Adrenal gland (tissue), 12 donors: ENCODE data around the gene RAVER1. TPM values are rescaled to one million over a fixed set of nuclear protein-coding genes. Genes with fewer than 3 reads are reported as not detected.

ENCODE experiments used
- DNase-seq, 7 donors: peaks; one replicate each; pipeline ENCODE4 v3.0.0-alpha.2; 2019 to 2020
- H3K27ac ChIP-seq, 5 donors: fragments of 200-600 bp; sonication (generic) in 4 of 5; 1 replicate in 3 of 5; 2 replicates in 2 of 5; pipeline versions ENCODE4 v1.5.1 to v1.8.0; 2016 to 2020; ENCODE audit warnings: mild to moderate bottlenecking in 1 of 5
- H3K27me3 ChIP-seq: fragments of 200-600 bp; 2 replicates; pipeline ENCODE4 v1.8.0; 2021
- H3K36me3 ChIP-seq, 2 donors: fragments of 200-600 bp; replicated peaks in 1 of 2; 1 replicate in 1 of 2; 2 replicates in 1 of 2; pipeline versions ENCODE4 v1.5.1 to v1.8.0; 2018 to 2022
- H3K4me1 ChIP-seq, 2 donors: fragments of 200-600 bp; replicated peaks in 1 of 2; 1 replicate in 1 of 2; 2 replicates in 1 of 2; pipeline versions ENCODE4 v1.5.1 to v1.8.0; 2018 to 2021
- H3K4me3 ChIP-seq, 4 donors: fragments of 200-600 bp; sonication (generic) in 3 of 4; one replicate each; pipeline ENCODE4 v1.5.1; 2016 to 2018
- H3K9me3 ChIP-seq, 3 donors: fragments of 200-600 bp; sonication (generic) in 1 of 3; replicated peaks in 1 of 3; 1 replicate in 2 of 3; 2 replicates in 1 of 3; pipeline versions ENCODE4 v1.5.1 to v1.8.0; 2016 to 2021
- CTCF ChIP-seq, 6 experiments: fragments of 450-650 bp in 4 of 6; fragments of 200-600 bp in 2 of 6; sonication (generic) in 1 of 6; IDR thresholded peaks; 1 replicate in 5 of 6; 2 replicates in 1 of 6; pipeline versions ENCODE4 v1.5.1 to v1.8.0; 2016 to 2021; ENCODE audit warnings: antibody characterized with exemption in 6 of 6, mild to moderate bottlenecking in 2 of 6, moderate library complexity in 1 of 6
- POLR2A ChIP-seq, 2 donors: fragments of 450-650 bp; IDR thresholded peaks; one replicate each; pipeline ENCODE4 v1.6.1; 2017; ENCODE audit warnings: antibody characterized with exemption in 2 of 2, mild to moderate bottlenecking in 2 of 2, moderate library complexity in 1 of 2
- WGBS, 4 donors: extraction: QIAGEN DNeasy Blood & Tissue Kit in 2 of 4; methylation state at CpG; one replicate each; pipeline versions ENCODE4 v1.1.5 to v1.1.7; 2013 to 2017; 5-methylcytosine and 5-hydroxymethylcytosine counted together
- intact Hi-C, 2 donors: fragments of 100-400 bp; cut with DNase I; formaldehyde crosslinking; loops; one replicate each; pipeline versions ENCODE4 v1.14.1 to v1.15.0; 2022 to 2023
- polyA plus RNA-seq, 3 donors: library from polyadenylated mRNA; stranded (reverse); fragments of 200-250 nt in 2 of 3; fragments of 350-450 nt in 1 of 3; fragmentation: Illumina TruSeq in 1 of 3; extraction: RNeasy Lipid Tissue Mini Kit (QIAGEN cat#74804) in 1 of 3; gene quantifications; one replicate each; pipeline ENCODE4 v1.2.3, GENCODE V29; 2013 to 2014
- total RNA-seq, 9 donors: library from RNA; depleted of rRNA in 4 of 9; stranded (reverse); fragments of >200 nt in 4 of 9; fragments of 120-200 nt in 1 of 9; fragmentation: NEBNext Ultra II Directional in 1 of 9; extraction: Animal tissue kit (Norgen Biotek cat#: 25700) in 1 of 9; gene quantifications; one replicate each; pipeline versions ENCODE4 v1.1.0 to v1.2.4, GENCODE V29; 2013 to 2023
- donor health status: healthy with polysubstance abuse.
- donor health status: Bipolar disorder and iron deficiency.
- donor health status: DM: yes; HTN: yes; CAD: no.
- donor health status: DM: no; HTN: no; CAD: no.
- donor health status: DM: no; HTN: no; CAD: no.
- donor health status: DM: yes; HTN: yes; CAD: no.

RAVER1 gene
- total and polyA plus RNA-seq, 12 donors, result 4.1 to 42.7 (median 27.0) TPM

DNA sequence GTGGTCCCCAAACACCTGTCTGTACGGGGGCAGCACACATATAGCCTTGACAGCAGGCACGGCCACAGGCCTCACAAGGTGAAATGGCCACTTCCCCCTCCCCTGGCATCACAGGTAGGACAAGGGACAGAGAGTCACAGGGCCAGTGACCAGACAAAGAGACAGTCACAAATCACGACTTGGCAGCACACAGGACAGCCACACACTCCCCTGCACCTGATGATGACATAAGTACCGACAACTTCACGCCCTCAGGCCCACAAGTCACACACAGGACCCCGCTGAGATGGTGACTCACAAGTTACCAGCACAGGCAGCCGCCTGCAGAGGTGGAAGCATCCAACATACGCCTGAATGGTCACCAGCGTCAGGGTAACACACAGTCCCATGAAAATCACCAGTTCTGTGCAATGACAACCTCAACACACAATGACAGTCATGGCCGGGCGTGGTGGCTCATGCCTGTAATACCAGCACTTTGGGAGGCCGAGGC, 30.5 kb upstream of the RAVER1 start:
- no peak overlapping the region for H3K27ac ChIP-seq
- peaks cover 0 to 74% of the 10 kb centered on the region in 2 donors for H3K36me3 ChIP-seq
- DNase-seq, result no peak
- intact Hi-C loops, result no loop called here
- H3K4me1 ChIP-seq, result no peaks in the 10 kb centered on the region
- H3K4me3 ChIP-seq, result no peak overlapping the region
- no peaks in the 10 kb centered on the region for H3K27me3 ChIP-seq
- WGBS, 4 donors, result 88 to 96% (median 95%) methylated on average over 5 to 12 of the region's 12 CpGs
- H3K9me3 ChIP-seq, result no peaks in the 10 kb centered on the region
- TF ChIP-seq CTCF (IDR thresholded peaks at IDR 0.05) (no peak), POLR2A (IDR thresholded peaks at IDR 0.05) (no peak)

DNA sequence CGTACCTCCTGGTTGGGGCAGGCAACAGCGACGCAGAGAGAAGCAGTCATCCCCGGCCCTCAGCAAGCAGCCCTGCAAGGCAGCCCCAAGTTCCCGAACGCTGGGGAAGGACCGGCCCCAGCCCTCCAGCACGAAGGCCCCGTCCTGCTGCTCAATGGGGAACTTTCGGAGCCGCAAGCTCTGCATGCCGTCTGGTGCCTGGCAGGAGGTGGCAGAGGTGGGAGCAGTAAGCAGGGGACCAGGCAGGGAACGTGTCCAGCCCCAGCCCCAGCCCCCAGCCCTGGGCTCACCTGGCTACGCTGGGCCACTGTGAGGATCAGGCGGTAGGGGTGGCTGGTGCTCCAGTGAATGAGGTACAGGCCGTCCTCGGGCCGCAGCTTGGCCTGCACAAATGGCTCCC, 28.9 kb upstream of the RAVER1 start:
- WGBS, 4 donors, result 96 to 100% (median 97%) methylated on average over 7 to 18 of the region's 18 CpGs; no CpG with 5 or more reads in 1 of the 4 donors
- Histone ChIP-seq H3K27me3 (no peaks in the 10 kb centered on the region), H3K9me3 (no peaks in the 10 kb centered on the region), H3K36me3 (peaks cover 0 to 75% of the 10 kb centered on the region in 2 donors), H3K27ac (no peak overlapping the region), H3K4me1 (no peaks in the 10 kb centered on the region), H3K4me3 (no peak overlapping the region)
- intact Hi-C loops, result no loop called here
- no peak for TF ChIP-seq POLR2A (IDR thresholded peaks at IDR 0.05)
- no peak for TF ChIP-seq CTCF (IDR thresholded peaks at IDR 0.05)
- no peak for DNase-seq

GRCh38 chr19:10361569-10362011, 28.3 kb upstream of the RAVER1 start:
- Histone ChIP-seq H3K27me3 (no peaks in the 10 kb centered on the region), H3K4me3 (no peak overlapping the region), H3K4me1 (no peaks in the 10 kb centered on the region), H3K36me3 (peaks cover 0 to 75% of the 10 kb centered on the region in 2 donors), H3K27ac (no peak overlapping the region), H3K9me3 (no peaks in the 10 kb centered on the region)
- DNase-seq, result no peak
- 84 to 93% (median 89%) methylated on average over 3 to 16 of the region's 16 CpGs for WGBS, 4 donors
- no peak for TF ChIP-seq POLR2A (IDR thresholded peaks at IDR 0.05)
- TF ChIP-seq CTCF (IDR thresholded peaks at IDR 0.05), result no peak
- intact Hi-C loops, result no loop called here

DNA sequence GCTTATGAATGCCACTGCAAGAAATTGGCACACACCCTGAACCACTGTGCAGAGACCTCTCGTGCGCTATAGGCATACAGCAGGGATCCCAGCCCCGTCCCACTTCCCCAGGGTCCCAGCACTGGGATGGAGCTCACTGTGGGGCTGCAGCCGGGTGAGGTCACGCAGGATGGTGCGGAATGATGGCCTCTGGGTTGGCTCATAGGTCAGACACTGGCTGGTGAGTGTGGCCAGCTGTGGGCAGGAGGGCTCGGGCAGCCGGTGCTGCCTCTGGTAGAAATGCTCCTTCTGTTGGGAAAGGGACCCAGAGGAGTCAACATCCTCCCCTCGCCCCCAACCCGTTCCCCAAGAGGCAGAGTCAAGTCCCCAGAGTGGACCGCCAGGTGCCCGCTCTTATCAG, 23.1 kb upstream of the RAVER1 start:
- DNase-seq, result no peak
- intact Hi-C loops, result no loop called here
- Histone ChIP-seq H3K4me3 (no peak overlapping the region), H3K9me3 (no peaks in the 10 kb centered on the region), H3K27me3 (no peaks in the 10 kb centered on the region), H3K4me1 (peaks cover 13 to 14% of the 10 kb centered on the region in 2 donors), H3K27ac (no peak overlapping the region), H3K36me3 (peaks cover 0 to 52% of the 10 kb centered on the region in 2 donors)
- no peak for TF ChIP-seq CTCF (IDR thresholded peaks at IDR 0.05)
- TF ChIP-seq POLR2A (IDR thresholded peaks at IDR 0.05), result no peak
- WGBS, 4 donors, result 87 to 95% (median 92%) methylated on average over 7 to 12 of the region's 12 CpGs
